HCT116 (cell line): ENCODE results near the gene STARD4. TPM values are rescaled to one million over a fixed set of nuclear protein-coding genes. Genes with fewer than 3 reads are reported as not detected.

Source experiments
- ATAC-seq: fragments of 200-7000 bp; cut with Tn5 transposase; 2 replicates; pipeline ENCODE4 v1.9.1; 2020; ENCODE audit warnings: mild to moderate bottlenecking, moderate library complexity
- BruUV-seq: library from RNA; stranded (reverse); fragments of 400-500 nt; replicated peaks from 2 replicates; lab custom pipeline; 2021; lab: Mats Ljungman, UMichigan
- CTCF ChIA-PET: fragments of 300-600 bp; sonication (Branson Sonifier 250); formaldehyde crosslinking; loops from one replicate; lab custom pipeline; 2021; ENCODE audit warnings: antibody characterized with exemption; lab: Charles Lee
- POLR2A ChIA-PET: fragments of 300-600, 350-600 bp; sonication (Branson Sonifier 250); formaldehyde crosslinking; loops from one replicate; lab custom pipeline; 2021; ENCODE audit warnings: antibody characterized with exemption; lab: Charles Lee
- RAD21 ChIA-PET, 2 experiments: fragments of 300-600 bp; sonication (Branson Sonifier 250); formaldehyde crosslinking; loops; one replicate each; lab custom pipeline; 2023; ENCODE audit warnings: low total read pairs in 2 of 2; ENCODE audit not compliant: uncharacterized antibody in 2 of 2, unreplicated experiment in 2 of 2, low non-redundant PET in 1 of 2; lab: Charles Lee
- DNase-seq: peaks from one replicate; pipeline ENCODE4 v3.0.0-alpha.2; 2010; ENCODE audit warnings: low read depth, low spot score
- H2AFZ ChIP-seq: fragments of 200-600 bp; shearing (Covaris generic), sonication (generic); 2 replicates; pipeline ENCODE4 v1.6.1; 2017; ENCODE audit warnings: low read depth, mixed run types, mixed read lengths, antibody characterized with exemption, low read length; ENCODE audit not compliant: poor library complexity, severe bottlenecking
- H3K27ac ChIP-seq: 2 replicates; pipeline ENCODE4 v1.5.1; 2012; ENCODE audit warnings: low read depth, low read length
- H3K27me3 ChIP-seq: fragments of 200-600 bp; sonication (generic); 2 replicates; pipeline ENCODE4 v1.6.1; 2016; ENCODE audit warnings: mixed run types, low read length, mixed read lengths; ENCODE audit not compliant: insufficient read depth
- H3K36me3 ChIP-seq, 2 experiments: fragments of 200-500 bp in 1 of 2; fragments of 200-600 bp in 1 of 2; sonication (Bioruptor generic) in 1 of 2; sonication (generic) in 1 of 2; 2 replicates each; pipeline versions ENCODE4 v1.5.1 to v1.6.1; 2014 to 2016; ENCODE audit warnings: low read length in 2 of 2, inconsistent platforms in 1 of 2, mixed read lengths in 1 of 2, mixed run types in 1 of 2; ENCODE audit not compliant: insufficient read depth in 2 of 2, control insufficient read depth in 1 of 2
- H3K4me1 ChIP-seq, 2 experiments: fragments of 200-600 bp in 1 of 2; sonication (generic) in 1 of 2; 2 replicates each; pipeline versions ENCODE4 v1.5.1 to v1.6.1; 2012 to 2017; ENCODE audit warnings: low read length in 2 of 2, inconsistent platforms in 1 of 2, mild to moderate bottlenecking in 1 of 2, mixed read lengths in 1 of 2, mixed run types in 1 of 2, moderate library complexity in 1 of 2; ENCODE audit not compliant: insufficient read depth in 2 of 2, control insufficient read depth in 1 of 2
- H3K4me2 ChIP-seq: fragments of 200-600 bp; sonication (generic); 2 replicates; pipeline ENCODE4 v1.6.1; 2017; ENCODE audit warnings: mixed run types, low read length, mixed read lengths
- H3K4me3 ChIP-seq, 2 experiments: fragments of 200-600 bp in 1 of 2; sonication (generic) in 1 of 2; replicated peaks in 1 of 2; 2 replicates each; pipeline ENCODE4 v1.5.1; 2011 to 2016; ENCODE audit warnings: low read length in 2 of 2, control low read depth in 1 of 2, low read depth in 1 of 2, mild to moderate bottlenecking in 1 of 2, mixed read lengths in 1 of 2, mixed run types in 1 of 2
- H3K79me2 ChIP-seq: fragments of 200-600 bp; sonication (generic); 2 replicates; pipeline ENCODE4 v1.6.1; 2017; ENCODE audit warnings: mild to moderate bottlenecking, mixed run types, low read length, moderate library complexity, mixed read lengths; ENCODE audit not compliant: insufficient read depth
- H3K9ac ChIP-seq: fragments of 200-600 bp; sonication (generic); 2 replicates; pipeline ENCODE4 v1.6.1; 2016; ENCODE audit warnings: low read length, mixed read lengths
- H3K9me2 ChIP-seq: fragments of 200-600 bp; sonication (generic), shearing (Covaris generic); 2 replicates; pipeline ENCODE4 v1.6.1; 2017; ENCODE audit warnings: mixed run types, mild to moderate bottlenecking, moderate library complexity; ENCODE audit not compliant: insufficient read depth
- H3K9me3 ChIP-seq, 2 experiments: fragments of 200-500 bp in 1 of 2; fragments of 200-600 bp in 1 of 2; sonication (Bioruptor generic) in 1 of 2; sonication (generic) in 1 of 2; 2 replicates each; pipeline ENCODE4 v1.6.1; 2014 to 2017; ENCODE audit warnings: low read length in 2 of 2, mixed read lengths in 2 of 2, inconsistent platforms in 1 of 2, low read depth in 1 of 2, mild to moderate bottlenecking in 1 of 2, mixed run types in 1 of 2, moderate library complexity in 1 of 2; ENCODE audit not compliant: control insufficient read depth in 1 of 2, insufficient read depth in 1 of 2
- H4K20me1 ChIP-seq: fragments of 200-600 bp; sonication (generic), shearing (Covaris generic); 2 replicates; pipeline ENCODE4 v1.6.1; 2017; ENCODE audit warnings: mixed run types, mild to moderate bottlenecking, moderate library complexity; ENCODE audit not compliant: insufficient read depth
- ATF3 ChIP-seq: IDR thresholded peaks from 2 replicates; pipeline ENCODE4 v1.6.1; 2012
- CBX3 ChIP-seq: IDR thresholded peaks from 2 replicates; pipeline ENCODE4 v1.6.1; 2012; ENCODE audit warnings: low read depth
- CEBPB ChIP-seq: IDR thresholded peaks from 2 replicates; pipeline ENCODE4 v1.6.1; 2012; ENCODE audit warnings: low read depth
- CTCF ChIP-seq, 3 experiments: fragments of 200-600 bp in 1 of 3; sonication (generic) in 1 of 3; IDR thresholded peaks in 2 of 3; conservative IDR thresholded peaks in 1 of 3; 2 replicates each; pipeline ENCODE4 v1.5.1; 2012 to 2017; ENCODE audit warnings: low read depth in 2 of 3, low read length in 2 of 3, antibody characterized with exemption in 1 of 3, borderline replicate concordance in 1 of 3, control low read depth in 1 of 3, mild to moderate bottlenecking in 1 of 3, mixed read lengths in 1 of 3, mixed run types in 1 of 3, moderate library complexity in 1 of 3; ENCODE audit not compliant: insufficient read depth in 1 of 3
- EGR1 ChIP-seq: IDR thresholded peaks from 2 replicates; pipeline ENCODE4 v1.6.1; 2012; ENCODE audit warnings: low read depth
- EZH2 ChIP-seq: fragments of 200-600 bp; sonication (generic); IDR thresholded peaks from 2 replicates; pipeline ENCODE4 v1.6.1; 2017; ENCODE audit warnings: antibody characterized with exemption, mixed run types
- EZH2phosphoT487 ChIP-seq: fragments of 200-600 bp; IDR thresholded peaks from 2 replicates; pipeline ENCODE4 v1.6.1; 2018; ENCODE audit warnings: antibody characterized with exemption, borderline replicate concordance
- FOSL1 ChIP-seq: IDR thresholded peaks from 2 replicates; pipeline ENCODE4 v1.6.1; 2012; ENCODE audit warnings: low read depth
- JUND ChIP-seq: IDR thresholded peaks from 2 replicates; pipeline ENCODE4 v1.6.1; 2012
- MAX ChIP-seq: IDR thresholded peaks from 2 replicates; pipeline ENCODE4 v1.6.1; 2012
- POLR2AphosphoS5 ChIP-seq: IDR thresholded peaks from 2 replicates; pipeline ENCODE4 v1.6.1; 2011; ENCODE audit warnings: mild to moderate bottlenecking, low read depth, low read length, moderate library complexity
- RAD21 ChIP-seq: IDR thresholded peaks from 2 replicates; pipeline ENCODE4 v1.6.1; 2012; ENCODE audit warnings: low read depth, mild to moderate bottlenecking
- REST ChIP-seq: IDR thresholded peaks from 2 replicates; pipeline ENCODE4 v1.6.1; 2012; ENCODE audit warnings: low read depth
- SIN3A ChIP-seq: IDR thresholded peaks from 2 replicates; pipeline ENCODE4 v1.6.1; 2012; ENCODE audit warnings: low read depth
- SP1 ChIP-seq: IDR thresholded peaks from 2 replicates; pipeline ENCODE4 v1.6.1; 2012; ENCODE audit warnings: low read depth
- SRF ChIP-seq: IDR thresholded peaks from 2 replicates; pipeline ENCODE4 v1.6.1; 2012; ENCODE audit warnings: low read depth
- TCF7L2 ChIP-seq: IDR thresholded peaks from 2 replicates; pipeline ENCODE4 v1.7.0; 2011; ENCODE audit warnings: borderline replicate concordance, inconsistent platforms; ENCODE audit not compliant: insufficient read depth, insufficient read length; ENCODE audit errors: extremely low read depth
- YY1 ChIP-seq: IDR thresholded peaks from 2 replicates; pipeline ENCODE4 v1.6.1; 2011; ENCODE audit warnings: low read length, low read depth, moderate library complexity, mild to moderate bottlenecking; ENCODE audit not compliant: insufficient replicate concordance; ENCODE audit errors: extremely low read depth
- ZBTB33 ChIP-seq: IDR thresholded peaks from 2 replicates; pipeline ENCODE4 v1.6.1; 2011; ENCODE audit warnings: mild to moderate bottlenecking, low read length, moderate library complexity; ENCODE audit not compliant: insufficient replicate concordance; ENCODE audit errors: extremely low read depth
- intact Hi-C: fragments of 100-400 bp; cut with micrococcal nuclease; formaldehyde crosslinking; loops from 2 replicates; pipeline ENCODE4 v1.10.0; 2022
- total RNA-seq: library from RNA; stranded (reverse); gene quantifications from one replicate; pipeline ENCODE4 v1.2.1, GENCODE V29; 2021; ENCODE audit not compliant: unreplicated experiment

STARD4 gene
- total RNA-seq, 1 experiment from 2014 or later: 44.3 TPM

GRCh38 chr5:111469293-111469896 is 42.9 kb downstream of the STARD4 start:
- no TSS peak for BruUV-seq
- H3K27me3 ChIP-seq: no peaks in the 10 kb centered on the region
- no peak for DNase-seq
- H3K9me3 ChIP-seq: no peaks in the 10 kb centered on the region
- no peaks in the 10 kb centered on the region for H3K9me2 ChIP-seq
- no peaks in the 10 kb centered on the region for H4K20me1 ChIP-seq
- no peak overlapping the region for H3K27ac ChIP-seq
- intact Hi-C loops: no loop called here
- no peaks in the 10 kb centered on the region for H3K79me2 ChIP-seq
- H2AFZ ChIP-seq: no peak overlapping the region
- no peaks in the 10 kb centered on the region for H3K4me1 ChIP-seq
- H3K9ac ChIP-seq: no peak overlapping the region
- H3K4me2 ChIP-seq: no peak overlapping the region
- H3K36me3 ChIP-seq: no peaks in the 10 kb centered on the region
- ChIA-PET CTCF (no interaction called here), POLR2A (no interaction called here), RAD21 (no interaction called here)
- ATAC-seq: no peak
- TF ChIP-seq YY1 (no peak), RAD21 (no peak), POLR2AphosphoS5 (no peak), FOSL1 (no peak), EGR1 (no peak), JUND (no peak), ZBTB33 (no peak), REST (no peak), CBX3 (no peak), CTCF (IDR thresholded peaks at IDR 0.05 in 2 of 3, conservative IDR thresholded peaks at IDR 0.05 in 1 of 3; ENCODE audit: borderline replicate concordance in 1 of 3, insufficient read depth in 1 of 3, low read depth in 2 of 3, low read length in 2 of 3) (no peak), ATF3 (no peak), EZH2phosphoT487 (no peak), SP1 (no peak), CEBPB (no peak), EZH2 (no peak), MAX (no peak), SRF (no peak), SIN3A (no peak), TCF7L2 (no peak)
- H3K4me3 ChIP-seq: no peak overlapping the region
